Activated gamma-delta T cell treated with anti-CD3 and anti-CD28 coated beads, Interleukin-2, amount 50 U/mL, for 16 hours (primary cell): Measurements from ENCODE around the gene HTR3C.
"Not testable (repeated sequence)": the region's sequence is repeated elsewhere in the genome, so short reads cannot be mapped to it uniquely, and the experiment has no call there.

Source experiments
- DNase-seq: peaks from one replicate; pipeline ENCODE4 v3.0.0-alpha.2; 2020; ENCODE audit warnings: low read depth

HTR3C gene

GRCh38 chr3:184031187-184031792 is 21.6 kb upstream of the HTR3C start, which contains the start of gene HTR3D:
HTR3D (plus strand) TSS chr3:184031742; CDS start chr3:184031742, 0 bp downstream.
- no peak for DNase-seq

GRCh38 chr3:184037816-184038215 is 15.0 kb upstream of the HTR3C start:
- no peak for DNase-seq

- DNase-seq, result not testable (repeated sequence)
These were observed 14.5 kb upstream of the HTR3C start for GRCh38 chr3:184038307-184038706.

- DNase-seq, result no peak
These were observed 13.4 kb upstream of the HTR3C start for GRCh38 chr3:184039414-184039813.

GRCh38 chr3:184040010-184040409 is 12.8 kb upstream of the HTR3C start:
- DNase-seq, result no peak

GRCh38 chr3:184042617-184043016 is 10.2 kb upstream of the HTR3C start:
- no peak for DNase-seq

GRCh38 chr3:184045995-184046394 is 6.9 kb upstream of the HTR3C start:
- DNase-seq, result no peak

- DNase-seq, result no peak
These were observed 2.5 kb upstream of the HTR3C start for GRCh38 chr3:184050217-184050847.

- DNase-seq, result no peak
These were observed 5.2 kb downstream of the HTR3C start for GRCh38 chr3:184058029-184058428.

GRCh38 chr3:184059424-184059823 is 6.6 kb downstream of the HTR3C start:
- DNase-seq, result no peak

GRCh38 chr3:184062637-184063036 is 9.8 kb downstream of the HTR3C start:
- no peak for DNase-seq

GRCh38 chr3:184066211-184066610 is 13.4 kb downstream of the HTR3C start:
- DNase-seq, result no peak

- no peak for DNase-seq
These were observed 14.8 kb downstream of the HTR3C start for GRCh38 chr3:184067573-184068055.

- DNase-seq, result no peak
These were observed 15.5 kb downstream of the HTR3C start for GRCh38 chr3:184068344-184068743.

GRCh38 chr3:184071142-184071541 is 18.3 kb downstream of the HTR3C start:
- not testable (repeated sequence) for DNase-seq

GRCh38 chr3:184073621-184074020 is 20.8 kb downstream of the HTR3C start:
- DNase-seq, result no peak

GRCh38 chr3:184075901-184076300 is 23.1 kb downstream of the HTR3C start:
- DNase-seq, result no peak

GRCh38 chr3:184077881-184078280 is 25.0 kb downstream of the HTR3C start:
- no peak for DNase-seq

- no peak for DNase-seq
These were observed 26.0 kb downstream of the HTR3C start for GRCh38 chr3:184078851-184079250.

- DNase-seq, result no peak
These were observed 28.4 kb downstream of the HTR3C start for GRCh38 chr3:184081116-184081830.

- no peak for DNase-seq
These were observed 29.2 kb downstream of the HTR3C start for GRCh38 chr3:184082034-184082433.

- no peak for DNase-seq
These were observed 29.6 kb downstream of the HTR3C start for GRCh38 chr3:184082465-184082864.

GRCh38 chr3:184085389-184085852 is 32.6 kb downstream of the HTR3C start:
- no peak for DNase-seq
